Kidney (tissue), 14 donors: ENCODE data around the gene FBXL7. TPM values are rescaled to one million over a fixed set of nuclear protein-coding genes. Genes with fewer than 3 reads are reported as not detected.

ENCODE experiments used
- DNase-seq, 5 donors: peaks; one replicate each; pipeline ENCODE4 v3.0.0-alpha.2; 2013 to 2020
- FAIRE-seq: peaks from 2 replicates; lab custom pipeline; 2012; peaks lifted over from hg19 to GRCh38; lab: Jason Lieb, UNC
- H3K27ac ChIP-seq, 2 donors: one replicate each; pipeline ENCODE4 v1.7.0; 2013; ENCODE audit warnings: low read depth in 2 of 2, low read length in 2 of 2, inconsistent platforms in 1 of 2
- H3K27me3 ChIP-seq: one replicate; pipeline ENCODE4 v1.7.1; 2013; ENCODE audit warnings: low read length, inconsistent platforms; ENCODE audit not compliant: control insufficient read depth, insufficient read depth
- H3K36me3 ChIP-seq, 3 donors: one replicate each; pipeline versions ENCODE4 v1.7.0 to v1.7.1; 2013; ENCODE audit warnings: low read length in 3 of 3, control low read depth in 1 of 3, inconsistent platforms in 1 of 3; ENCODE audit not compliant: insufficient read depth in 3 of 3, control insufficient read depth in 2 of 3
- H3K4me1 ChIP-seq, 3 donors: one replicate each; pipeline versions ENCODE4 v1.7.0 to v1.7.1; 2013; ENCODE audit warnings: low read length in 3 of 3, inconsistent platforms in 1 of 3, low read depth in 1 of 3; ENCODE audit not compliant: control insufficient read depth in 2 of 3, insufficient read depth in 2 of 3
- H3K4me3 ChIP-seq, 3 donors: one replicate each; pipeline versions ENCODE4 v1.7.0 to v1.8.1; 2013; ENCODE audit warnings: low read length in 3 of 3, control low read depth in 1 of 3, inconsistent platforms in 1 of 3
- H3K9ac ChIP-seq, 3 donors: one replicate each; pipeline versions ENCODE4 v1.7.0 to v1.7.1; 2013; ENCODE audit warnings: low read length in 3 of 3, control low read depth in 1 of 3, inconsistent platforms in 1 of 3
- H3K9me3 ChIP-seq, 3 donors: one replicate each; pipeline versions ENCODE4 v1.7.0 to v1.7.1; 2013; ENCODE audit warnings: low read length in 3 of 3, control low read depth in 1 of 3, inconsistent platforms in 1 of 3; ENCODE audit not compliant: control insufficient read depth in 2 of 3, insufficient read depth in 1 of 3
- intact Hi-C: fragments of 100-400 bp; cut with DNase I; formaldehyde crosslinking; loops from one replicate; pipeline ENCODE4 v1.11.1; 2022
- polyA plus RNA-seq: library from polyadenylated mRNA; stranded (reverse); fragments of 350-450 nt; fragmentation: Illumina TruSeq; extraction: RNeasy Lipid Tissue Mini Kit (QIAGEN cat#74804); gene quantifications from one replicate; pipeline ENCODE4 v1.2.3, GENCODE V29; 2014; ENCODE audit warnings: low read depth, low replicate concordance; ENCODE audit not compliant: insufficient read depth
- total RNA-seq: library from RNA; stranded (reverse); fragmentation: NEBNext Ultra II Directional; extraction: Animal tissue kit (Norgen Biotek cat#: 25700); gene quantifications from one replicate; pipeline ENCODE4 v1.2.1, GENCODE V29; 2021
- TF ChIP-seq, protein P1 (sequence below): IDR thresholded peaks from 3 replicates; pipeline ENCODE4 v1.5.1; 2012; ENCODE audit warnings: mild to moderate bottlenecking, moderate library complexity, borderline replicate concordance; ENCODE audit not compliant: insufficient read depth; ENCODE audit errors: extremely low read depth
- donor health status: control.
- donor health status: control.
- donor health status: control.
- donor health status: control.
- donor health status: control.
- donor health status: DM: yes; HTN: yes; CAD: no.
- donor health status: Normal renal cell carcinoma (clear cell type).

Gene FBXL7
- total and polyA plus RNA-seq, 2 donors from 2014 or later = 3.9 to 6.1 TPM

DNA sequence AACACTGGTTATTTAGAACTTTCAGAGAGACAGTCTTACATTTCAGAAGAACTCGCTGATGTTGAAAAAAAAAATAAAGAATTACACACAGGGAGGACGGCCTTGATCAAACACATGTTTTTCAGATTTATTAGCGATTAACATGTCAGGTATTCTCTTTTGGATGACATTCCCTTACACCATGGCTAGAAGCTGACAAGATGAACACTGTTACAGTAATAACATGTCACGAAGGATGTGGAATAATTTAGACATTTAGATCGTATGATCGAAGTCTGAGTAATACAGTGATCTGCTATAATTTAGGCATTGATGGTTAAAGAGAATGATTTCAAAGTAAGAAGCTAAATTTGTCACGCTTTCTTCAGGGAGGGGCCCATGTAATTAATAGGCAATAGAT is 24.6 kb upstream of the FBXL7 start:
- TF ChIP-seq, protein P1, sequence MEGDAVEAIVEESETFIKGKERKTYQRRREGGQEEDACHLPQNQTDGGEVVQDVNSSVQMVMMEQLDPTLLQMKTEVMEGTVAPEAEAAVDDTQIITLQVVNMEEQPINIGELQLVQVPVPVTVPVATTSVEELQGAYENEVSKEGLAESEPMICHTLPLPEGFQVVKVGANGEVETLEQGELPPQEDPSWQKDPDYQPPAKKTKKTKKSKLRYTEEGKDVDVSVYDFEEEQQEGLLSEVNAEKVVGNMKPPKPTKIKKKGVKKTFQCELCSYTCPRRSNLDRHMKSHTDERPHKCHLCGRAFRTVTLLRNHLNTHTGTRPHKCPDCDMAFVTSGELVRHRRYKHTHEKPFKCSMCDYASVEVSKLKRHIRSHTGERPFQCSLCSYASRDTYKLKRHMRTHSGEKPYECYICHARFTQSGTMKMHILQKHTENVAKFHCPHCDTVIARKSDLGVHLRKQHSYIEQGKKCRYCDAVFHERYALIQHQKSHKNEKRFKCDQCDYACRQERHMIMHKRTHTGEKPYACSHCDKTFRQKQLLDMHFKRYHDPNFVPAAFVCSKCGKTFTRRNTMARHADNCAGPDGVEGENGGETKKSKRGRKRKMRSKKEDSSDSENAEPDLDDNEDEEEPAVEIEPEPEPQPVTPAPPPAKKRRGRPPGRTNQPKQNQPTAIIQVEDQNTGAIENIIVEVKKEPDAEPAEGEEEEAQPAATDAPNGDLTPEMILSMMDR = no peak
- H3K9me3 ChIP-seq = no peaks in the 10 kb centered on the region
- no peaks in the 10 kb centered on the region for H3K36me3 ChIP-seq
- H3K4me3 ChIP-seq = no peak overlapping the region
- FAIRE-seq = no peak
- no peaks in the 10 kb centered on the region for H3K27me3 ChIP-seq
- no peak for DNase-seq
- H3K4me1 ChIP-seq = no peaks in the 10 kb centered on the region
- intact Hi-C loops = no loop called here
- H3K9ac ChIP-seq = no peak overlapping the region
- no peak overlapping the region for H3K27ac ChIP-seq

DNA sequence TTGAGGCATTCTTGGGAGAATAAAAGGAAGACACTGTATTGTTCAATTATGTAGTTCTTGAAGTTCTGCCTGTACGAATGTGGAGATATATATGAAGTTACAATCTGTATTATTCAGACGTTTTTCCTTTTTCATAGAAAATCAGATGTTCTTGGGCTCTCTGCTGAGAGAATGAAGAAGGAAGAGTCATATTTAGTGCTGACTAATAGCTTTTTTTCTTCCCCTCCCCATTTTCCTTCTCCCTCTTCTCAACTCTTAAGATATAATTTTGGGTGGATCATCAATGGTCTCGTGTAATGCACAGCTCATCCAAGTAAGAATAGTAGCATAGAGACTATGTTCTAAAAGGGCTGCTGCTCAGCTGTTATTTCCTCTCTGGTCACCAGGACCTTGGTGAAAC is 23.0 kb upstream of the FBXL7 start:
- no peaks in the 10 kb centered on the region for H3K4me1 ChIP-seq
- TF ChIP-seq, protein P1 = no peak
- DNase-seq = no peak
- H3K27me3 ChIP-seq = no peaks in the 10 kb centered on the region
- H3K36me3 ChIP-seq = no peaks in the 10 kb centered on the region
- intact Hi-C loops = no loop called here
- H3K4me3 ChIP-seq = no peak overlapping the region
- H3K9ac ChIP-seq = no peak overlapping the region
- FAIRE-seq = no peak
- no peak overlapping the region for H3K27ac ChIP-seq
- H3K9me3 ChIP-seq = no peaks in the 10 kb centered on the region

- TF ChIP-seq, protein P1 = no peak
- no peak overlapping the region for H3K4me3 ChIP-seq
- H3K36me3 ChIP-seq = no peaks in the 10 kb centered on the region
- no peaks in the 10 kb centered on the region for H3K4me1 ChIP-seq
- H3K27me3 ChIP-seq = no peaks in the 10 kb centered on the region
- DNase-seq = no peak
- no peak for FAIRE-seq
- H3K9me3 ChIP-seq = no peaks in the 10 kb centered on the region
- intact Hi-C loops = no loop called here
- no peak overlapping the region for H3K27ac ChIP-seq
- H3K9ac ChIP-seq = no peak overlapping the region
Observed at GRCh38 chr5:15480436-15480835, 19.5 kb upstream of the FBXL7 start.
